ENCODE results near the gene BNC2. TPM values are rescaled to one million over a fixed set of nuclear protein-coding genes. Genes with fewer than 3 reads are reported as not detected.

The BNC2 gene
- total RNA-seq, 1 donor, result 53.9 TPM

DNA sequence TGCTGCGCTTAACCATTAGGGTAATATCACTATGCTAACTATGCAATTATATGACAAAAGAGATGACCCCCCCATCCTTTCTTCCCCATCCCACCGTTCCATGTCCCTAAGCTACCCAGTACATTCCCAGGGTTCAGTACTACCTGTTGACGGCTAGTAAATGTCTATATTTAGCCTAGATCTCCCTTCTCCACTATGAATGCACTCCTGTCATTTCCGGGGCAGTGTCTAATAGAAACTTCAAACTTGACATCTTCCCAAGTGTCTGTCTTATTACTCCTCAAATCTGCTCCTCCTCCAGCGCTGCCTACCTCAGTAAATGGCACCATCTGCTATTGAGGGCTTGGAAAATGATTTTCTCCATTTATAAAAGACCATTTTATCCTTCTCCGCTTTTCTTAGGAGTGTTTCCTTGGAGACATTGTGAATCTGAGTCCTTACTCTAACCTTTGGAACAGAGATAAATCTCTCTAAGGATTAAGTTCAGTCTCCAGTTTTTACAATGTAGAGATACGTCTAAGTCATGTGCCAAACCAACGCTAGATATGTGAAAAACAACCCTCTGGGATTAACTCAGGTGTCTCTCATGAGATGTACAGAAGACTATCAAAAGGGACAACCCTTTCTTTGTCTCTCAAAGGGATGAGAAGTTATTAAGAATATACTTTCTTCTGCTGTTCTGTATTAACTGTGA is 114.9 kb downstream of the BNC2 start:
- no peaks in the 10 kb centered on the region for H3K9me3 ChIP-seq (ENCODE audit: low read depth, low read length)
- H3K4me2 ChIP-seq (ENCODE audit: insufficient read depth, low read length), result no peak overlapping the region
- H3K27me3 ChIP-seq (ENCODE audit: insufficient read depth, low read length), result no peaks in the 10 kb centered on the region
- no peak overlapping the region for H3K27ac ChIP-seq (ENCODE audit: low read depth, low read length)
- DNase-seq (ENCODE audit: insufficient read length, low spot score, missing footprints), result no peak
- H3K4me1 ChIP-seq (ENCODE audit: insufficient read depth, low read length), result no peaks in the 10 kb centered on the region
- H2AFZ ChIP-seq (ENCODE audit: low read length), result no peak overlapping the region
- no peaks in the 10 kb centered on the region for H3K36me3 ChIP-seq (ENCODE audit: insufficient read depth, low read length)
- H3K4me3 ChIP-seq (ENCODE audit: insufficient read depth, low read length), result no peak overlapping the region
- H4K20me1 ChIP-seq (ENCODE audit: insufficient read depth, low read length), result peaks cover 21% of the 10 kb centered on the region
- H3K79me2 ChIP-seq (ENCODE audit: insufficient read depth, low read length), result peaks cover 64% of the 10 kb centered on the region
- TF ChIP-seq, protein P1, sequence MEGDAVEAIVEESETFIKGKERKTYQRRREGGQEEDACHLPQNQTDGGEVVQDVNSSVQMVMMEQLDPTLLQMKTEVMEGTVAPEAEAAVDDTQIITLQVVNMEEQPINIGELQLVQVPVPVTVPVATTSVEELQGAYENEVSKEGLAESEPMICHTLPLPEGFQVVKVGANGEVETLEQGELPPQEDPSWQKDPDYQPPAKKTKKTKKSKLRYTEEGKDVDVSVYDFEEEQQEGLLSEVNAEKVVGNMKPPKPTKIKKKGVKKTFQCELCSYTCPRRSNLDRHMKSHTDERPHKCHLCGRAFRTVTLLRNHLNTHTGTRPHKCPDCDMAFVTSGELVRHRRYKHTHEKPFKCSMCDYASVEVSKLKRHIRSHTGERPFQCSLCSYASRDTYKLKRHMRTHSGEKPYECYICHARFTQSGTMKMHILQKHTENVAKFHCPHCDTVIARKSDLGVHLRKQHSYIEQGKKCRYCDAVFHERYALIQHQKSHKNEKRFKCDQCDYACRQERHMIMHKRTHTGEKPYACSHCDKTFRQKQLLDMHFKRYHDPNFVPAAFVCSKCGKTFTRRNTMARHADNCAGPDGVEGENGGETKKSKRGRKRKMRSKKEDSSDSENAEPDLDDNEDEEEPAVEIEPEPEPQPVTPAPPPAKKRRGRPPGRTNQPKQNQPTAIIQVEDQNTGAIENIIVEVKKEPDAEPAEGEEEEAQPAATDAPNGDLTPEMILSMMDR (IDR thresholded peaks at IDR 0.05; ENCODE audit: extremely low read depth, low read depth, low read length), result no peak

DNA sequence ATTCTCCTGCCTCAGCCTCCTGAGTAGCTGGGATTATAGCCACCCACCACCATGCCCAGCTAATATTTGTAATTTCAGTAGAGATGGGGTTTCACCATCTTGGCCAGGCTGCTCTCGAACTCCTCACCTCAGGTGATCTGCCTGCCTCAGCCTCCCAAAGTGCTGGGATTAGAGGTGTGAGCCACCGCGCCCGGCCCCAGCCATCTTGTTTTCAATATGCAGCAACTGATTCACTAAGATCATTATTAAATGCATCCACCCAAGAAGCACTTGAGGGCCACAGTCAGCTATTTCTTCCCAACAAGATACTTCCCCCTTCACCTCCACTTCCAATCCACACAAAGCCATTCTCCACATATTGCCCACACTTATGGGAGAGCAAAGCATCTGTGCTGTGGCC is 115.8 kb downstream of the BNC2 start:
- Histone ChIP-seq H3K9me3 (ENCODE audit: low read depth, low read length) (no peaks in the 10 kb centered on the region), H4K20me1 (ENCODE audit: insufficient read depth, low read length) (peaks cover 21% of the 10 kb centered on the region), H3K4me1 (ENCODE audit: insufficient read depth, low read length) (no peaks in the 10 kb centered on the region), H3K36me3 (ENCODE audit: insufficient read depth, low read length) (no peaks in the 10 kb centered on the region), H3K4me3 (ENCODE audit: insufficient read depth, low read length) (no peak overlapping the region), H3K27me3 (ENCODE audit: insufficient read depth, low read length) (no peaks in the 10 kb centered on the region), H2AFZ (ENCODE audit: low read length) (no peak overlapping the region), H3K27ac (ENCODE audit: low read depth, low read length) (no peak overlapping the region), H3K79me2 (ENCODE audit: insufficient read depth, low read length) (peaks cover 63% of the 10 kb centered on the region), H3K4me2 (ENCODE audit: insufficient read depth, low read length) (no peak overlapping the region)
- TF ChIP-seq, protein P1 (IDR thresholded peaks at IDR 0.05; ENCODE audit: extremely low read depth, low read depth, low read length), result no peak
- no peak for DNase-seq (ENCODE audit: insufficient read length, low spot score, missing footprints)

DNA sequence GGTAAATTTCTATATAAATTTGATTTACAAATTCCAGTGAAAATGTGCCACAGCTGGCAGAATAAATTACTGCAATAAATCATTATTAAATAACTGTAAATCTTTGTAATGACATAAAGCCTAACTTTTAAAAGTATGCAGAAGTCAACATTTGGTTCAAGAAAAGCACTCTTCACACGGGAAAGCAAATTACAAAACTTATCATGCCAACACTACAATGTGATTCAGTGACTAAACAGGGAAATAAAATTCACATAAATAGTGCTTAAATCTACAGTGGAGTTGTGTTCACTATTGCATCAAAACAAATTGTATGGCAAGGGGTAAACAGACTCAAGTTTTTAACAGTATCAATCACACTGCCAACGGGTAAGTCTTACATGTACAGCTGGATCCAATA is 117.2 kb downstream of the BNC2 start:
- Histone ChIP-seq H4K20me1 (ENCODE audit: insufficient read depth, low read length) (peaks cover 21% of the 10 kb centered on the region), H3K36me3 (ENCODE audit: insufficient read depth, low read length) (no peaks in the 10 kb centered on the region), H3K27ac (ENCODE audit: low read depth, low read length) (no peak overlapping the region), H3K9me3 (ENCODE audit: low read depth, low read length) (no peaks in the 10 kb centered on the region), H3K4me2 (ENCODE audit: insufficient read depth, low read length) (no peak overlapping the region), H3K79me2 (ENCODE audit: insufficient read depth, low read length) (peaks cover 67% of the 10 kb centered on the region), H3K4me1 (ENCODE audit: insufficient read depth, low read length) (no peaks in the 10 kb centered on the region), H3K27me3 (ENCODE audit: insufficient read depth, low read length) (no peaks in the 10 kb centered on the region), H3K4me3 (ENCODE audit: insufficient read depth, low read length) (no peak overlapping the region), H2AFZ (ENCODE audit: low read length) (no peak overlapping the region)
- TF ChIP-seq, protein P1 (IDR thresholded peaks at IDR 0.05; ENCODE audit: extremely low read depth, low read depth, low read length), result no peak
- no peak for DNase-seq (ENCODE audit: insufficient read length, low spot score, missing footprints)

DNA sequence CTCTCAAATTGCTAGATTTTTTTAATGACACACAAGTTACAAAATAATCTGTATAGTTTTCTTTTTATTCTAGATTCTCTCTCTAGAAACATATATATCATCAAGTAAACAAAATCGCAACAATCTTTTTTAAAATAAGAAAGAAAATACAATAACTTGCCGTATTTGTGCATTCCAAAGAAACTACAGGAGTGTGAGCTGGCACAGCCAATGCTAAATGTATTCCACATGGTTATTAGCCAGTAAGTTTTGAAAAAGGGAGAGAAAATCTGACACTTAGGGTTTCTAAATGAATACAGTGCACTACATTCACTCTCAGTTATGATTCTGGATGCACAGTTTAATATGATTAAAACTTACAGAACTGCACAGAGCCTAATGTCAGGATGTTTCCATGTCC is 117.9 kb downstream of the BNC2 start:
- Histone ChIP-seq H2AFZ (ENCODE audit: low read length) (no peak overlapping the region), H3K79me2 (ENCODE audit: insufficient read depth, low read length) (peaks cover 68% of the 10 kb centered on the region), H3K9me3 (ENCODE audit: low read depth, low read length) (no peaks in the 10 kb centered on the region), H3K4me2 (ENCODE audit: insufficient read depth, low read length) (no peak overlapping the region), H4K20me1 (ENCODE audit: insufficient read depth, low read length) (peaks cover 21% of the 10 kb centered on the region), H3K4me3 (ENCODE audit: insufficient read depth, low read length) (no peak overlapping the region), H3K27me3 (ENCODE audit: insufficient read depth, low read length) (no peaks in the 10 kb centered on the region), H3K36me3 (ENCODE audit: insufficient read depth, low read length) (no peaks in the 10 kb centered on the region), H3K4me1 (ENCODE audit: insufficient read depth, low read length) (no peaks in the 10 kb centered on the region), H3K27ac (ENCODE audit: low read depth, low read length) (no peak overlapping the region)
- TF ChIP-seq, protein P1 (IDR thresholded peaks at IDR 0.05; ENCODE audit: extremely low read depth, low read depth, low read length), result no peak
- no peak for DNase-seq (ENCODE audit: insufficient read length, low spot score, missing footprints)
